H9 (cell line): Measurements from ENCODE around the gene CTSE. TPM values are rescaled to one million over a fixed set of nuclear protein-coding genes. Genes with fewer than 3 reads are reported as not detected.

Experiments
- DNase-seq: peaks from one replicate; pipeline ENCODE4 v3.0.0-alpha.2; 2017
- H2AFZ ChIP-seq: one replicate; pipeline ENCODE4 v1.6.1; 2013; ENCODE audit warnings: mild to moderate bottlenecking, low read length, control low read depth, moderate library complexity
- H2AK5ac ChIP-seq: 2 replicates; pipeline ENCODE4 v1.6.1; 2013; ENCODE audit warnings: low read length, control low read depth, mixed read lengths; ENCODE audit not compliant: insufficient read length
- H2BK120ac ChIP-seq: one replicate; pipeline ENCODE4 v1.6.1; 2013; ENCODE audit warnings: low read depth, mild to moderate bottlenecking, low read length, control low read depth, inconsistent platforms; ENCODE audit not compliant: poor library complexity, severe bottlenecking
- H2BK12ac ChIP-seq: 2 replicates; pipeline ENCODE4 v1.6.1; 2013; ENCODE audit warnings: low read length, control low read depth, mixed read lengths, low read depth; ENCODE audit not compliant: insufficient read length
- H2BK15ac ChIP-seq: 2 replicates; pipeline ENCODE4 v1.6.1; 2013; ENCODE audit warnings: low read depth, low read length, control low read depth
- H2BK20ac ChIP-seq: one replicate; pipeline ENCODE4 v1.6.1; 2013; ENCODE audit warnings: low read depth, mild to moderate bottlenecking, low read length, control low read depth, inconsistent platforms; ENCODE audit not compliant: poor library complexity, severe bottlenecking
- H2BK5ac ChIP-seq: 2 replicates; pipeline ENCODE4 v1.6.1; 2013; ENCODE audit warnings: low read length, control low read depth, mixed read lengths; ENCODE audit not compliant: insufficient read length
- H3K14ac ChIP-seq: 2 replicates; pipeline ENCODE4 v1.6.1; 2013; ENCODE audit warnings: low read length, control low read depth; ENCODE audit not compliant: insufficient read depth
- H3K18ac ChIP-seq: 2 replicates; pipeline ENCODE4 v1.6.1; 2013; ENCODE audit warnings: low read depth, mild to moderate bottlenecking, mixed read lengths, low read length, control low read depth; ENCODE audit not compliant: insufficient read length
- H3K23ac ChIP-seq: 2 replicates; pipeline ENCODE4 v1.6.1; 2013; ENCODE audit warnings: low read length, control low read depth, mixed read lengths, low read depth; ENCODE audit not compliant: insufficient read length
- H3K23me2 ChIP-seq: 2 replicates; pipeline ENCODE4 v1.6.1; 2013; ENCODE audit warnings: low read depth, mild to moderate bottlenecking, mixed read lengths, low read length, control low read depth; ENCODE audit not compliant: insufficient read length, poor library complexity, severe bottlenecking
- H3K27ac ChIP-seq: 2 replicates; pipeline ENCODE4 v1.5.1; 2013; ENCODE audit warnings: low read length, control low read depth, mixed read lengths, low read depth; ENCODE audit not compliant: insufficient read length
- H3K27me3 ChIP-seq: 2 replicates; pipeline ENCODE4 v1.6.1; 2013; ENCODE audit warnings: low read length, control low read depth, inconsistent platforms; ENCODE audit not compliant: insufficient read depth
- H3K4ac ChIP-seq: 2 replicates; pipeline ENCODE4 v1.6.1; 2013; ENCODE audit warnings: low read depth, mild to moderate bottlenecking, control low read depth, inconsistent platforms, low read length, moderate library complexity
- H3K4me1 ChIP-seq: 2 replicates; pipeline ENCODE4 v1.6.1; 2013; ENCODE audit warnings: low read length, control low read depth, inconsistent platforms; ENCODE audit not compliant: insufficient read depth
- H3K4me2 ChIP-seq: 2 replicates; pipeline ENCODE4 v1.6.1; 2013; ENCODE audit warnings: low read length, control low read depth, mixed read lengths; ENCODE audit not compliant: insufficient read length, insufficient read depth
- H3K56ac ChIP-seq: 2 replicates; pipeline ENCODE4 v1.6.1; 2013; ENCODE audit warnings: low read depth, mild to moderate bottlenecking, mixed read lengths, low read length, control low read depth; ENCODE audit not compliant: insufficient read length
- H3K79me1 ChIP-seq: 2 replicates; pipeline ENCODE4 v1.6.1; 2013; ENCODE audit warnings: low read depth, mild to moderate bottlenecking, moderate library complexity, low read length, control low read depth, inconsistent platforms; ENCODE audit not compliant: insufficient read depth, poor library complexity, severe bottlenecking
- H3K79me2 ChIP-seq: 2 replicates; pipeline ENCODE4 v1.6.1; 2013; ENCODE audit warnings: low read length, control low read depth, inconsistent platforms; ENCODE audit not compliant: insufficient read depth
- H3K9ac ChIP-seq: 2 replicates; pipeline ENCODE4 v1.6.1; 2013; ENCODE audit warnings: low read length, control low read depth, mixed read lengths; ENCODE audit not compliant: insufficient read length; ENCODE audit errors: extremely low read depth
- H3K9me3 ChIP-seq: one replicate; pipeline ENCODE4 v1.6.1; 2013; ENCODE audit warnings: low read depth, low read length, inconsistent platforms; ENCODE audit not compliant: control insufficient read depth
- H3T11ph ChIP-seq: one replicate; pipeline ENCODE4 v1.6.1; 2013; ENCODE audit warnings: mild to moderate bottlenecking, low read length, control low read depth, inconsistent platforms
- H4K20me1 ChIP-seq: one replicate; pipeline ENCODE4 v1.6.1; 2013; ENCODE audit not compliant: control insufficient read depth, insufficient read length, insufficient read depth
- H4K5ac ChIP-seq: 2 replicates; pipeline ENCODE4 v1.6.1; 2013; ENCODE audit warnings: low read depth, mild to moderate bottlenecking, mixed read lengths, low read length, control low read depth; ENCODE audit not compliant: insufficient read length
- H4K8ac ChIP-seq: replicated peaks from 2 replicates; pipeline ENCODE4 v1.6.1; 2013; ENCODE audit warnings: low read length, control low read depth, mixed read lengths, low read depth; ENCODE audit not compliant: insufficient read length
- H4K91ac ChIP-seq: 2 replicates; pipeline ENCODE4 v1.6.1; 2013; ENCODE audit warnings: low read depth, mild to moderate bottlenecking, moderate library complexity, mixed read lengths, low read length, control low read depth; ENCODE audit not compliant: insufficient read length
- H3K27ac Mint-ChIP-seq, 3 experiments: 2 replicates in 2 of 3; 3 replicates in 1 of 3; pipeline ENCODE4 v1.8.0; 2020 to 2021; ENCODE audit warnings: mixed read lengths in 3 of 3, mild to moderate bottlenecking in 1 of 3, moderate library complexity in 1 of 3
- H3K27me3 Mint-ChIP-seq: 2 replicates; pipeline ENCODE4 v1.8.0; 2021; ENCODE audit warnings: low read depth, mild to moderate bottlenecking, moderate library complexity, mixed read lengths
- H3K36me3 Mint-ChIP-seq, 3 experiments: 2 replicates in 2 of 3; 3 replicates in 1 of 3; pipeline ENCODE4 v1.8.0; 2020 to 2021; ENCODE audit warnings: low read depth in 3 of 3, mixed read lengths in 3 of 3; ENCODE audit not compliant: insufficient read depth in 1 of 3
- H3K4me1 Mint-ChIP-seq, 2 experiments: 2 replicates each; pipeline ENCODE4 v1.8.0; 2020; ENCODE audit warnings: mixed read lengths in 2 of 2
- H3K4me3 Mint-ChIP-seq, 2 experiments: 2 replicates in 1 of 2; 3 replicates in 1 of 2; pipeline ENCODE4 v1.8.0; 2020 to 2021; ENCODE audit warnings: mild to moderate bottlenecking in 2 of 2, mixed read lengths in 2 of 2, moderate library complexity in 1 of 2
- H3K9me3 Mint-ChIP-seq, 2 experiments: 2 replicates in 1 of 2; 3 replicates in 1 of 2; pipeline ENCODE4 v1.8.0; 2020; ENCODE audit warnings: mild to moderate bottlenecking in 2 of 2, mixed read lengths in 2 of 2, moderate library complexity in 1 of 2
- WGBS: extraction: QIAGEN DNeasy Blood & Tissue Kit; methylation state at CpG from one replicate; pipeline ENCODE4 v1.1.7; 2013; ENCODE audit warnings: missing lambda C conversion rate, low lambda C conversion rate, mixed read lengths; ENCODE audit not compliant: insufficient read length; ENCODE audit errors: extremely low coverage; 5-methylcytosine and 5-hydroxymethylcytosine counted together
- total RNA-seq: library from RNA; stranded (reverse); gene quantifications from 2 replicates; pipeline ENCODE4 v1.2.1, GENCODE V29; 2021
- TF ChIP-seq, protein P1 (sequence below): fragments of 200-600 bp; sonication (generic); conservative IDR thresholded peaks from 3 replicates; pipeline ENCODE4 v1.8.0; 2021; ENCODE audit warnings: antibody characterized with exemption, mild to moderate bottlenecking

CTSE gene
- total RNA-seq, 1 experiment from 2014 or later: not detected

- Histone ChIP-seq H2BK15ac (no peak overlapping the region), H3K4me1 (no peaks in the 10 kb centered on the region), H2BK20ac (no peak overlapping the region), H3K56ac (no peak overlapping the region), H2BK5ac (no peak overlapping the region), H3K79me1 (no peaks in the 10 kb centered on the region), H3K9me3 (no peaks in the 10 kb centered on the region), H3K23me2 (no peaks in the 10 kb centered on the region), H2AK5ac (no peak overlapping the region), H3T11ph (no peak overlapping the region), H4K91ac (no peak overlapping the region), H3K14ac (no peak overlapping the region), H3K79me2 (no peaks in the 10 kb centered on the region), H2BK12ac (no peak overlapping the region), H3K23ac (no peak overlapping the region), H4K8ac (no peak overlapping the region), H3K18ac (no peak overlapping the region), H3K27ac (no peak overlapping the region), H3K9ac (no peak overlapping the region), H3K27me3 (no peaks in the 10 kb centered on the region), H4K20me1 (no peaks in the 10 kb centered on the region), H4K5ac (no peak overlapping the region), H3K4me2 (no peak overlapping the region), H3K4ac (no peak overlapping the region), H2BK120ac (no peak overlapping the region), H2AFZ (no peak overlapping the region)
- TF ChIP-seq, protein P1, sequence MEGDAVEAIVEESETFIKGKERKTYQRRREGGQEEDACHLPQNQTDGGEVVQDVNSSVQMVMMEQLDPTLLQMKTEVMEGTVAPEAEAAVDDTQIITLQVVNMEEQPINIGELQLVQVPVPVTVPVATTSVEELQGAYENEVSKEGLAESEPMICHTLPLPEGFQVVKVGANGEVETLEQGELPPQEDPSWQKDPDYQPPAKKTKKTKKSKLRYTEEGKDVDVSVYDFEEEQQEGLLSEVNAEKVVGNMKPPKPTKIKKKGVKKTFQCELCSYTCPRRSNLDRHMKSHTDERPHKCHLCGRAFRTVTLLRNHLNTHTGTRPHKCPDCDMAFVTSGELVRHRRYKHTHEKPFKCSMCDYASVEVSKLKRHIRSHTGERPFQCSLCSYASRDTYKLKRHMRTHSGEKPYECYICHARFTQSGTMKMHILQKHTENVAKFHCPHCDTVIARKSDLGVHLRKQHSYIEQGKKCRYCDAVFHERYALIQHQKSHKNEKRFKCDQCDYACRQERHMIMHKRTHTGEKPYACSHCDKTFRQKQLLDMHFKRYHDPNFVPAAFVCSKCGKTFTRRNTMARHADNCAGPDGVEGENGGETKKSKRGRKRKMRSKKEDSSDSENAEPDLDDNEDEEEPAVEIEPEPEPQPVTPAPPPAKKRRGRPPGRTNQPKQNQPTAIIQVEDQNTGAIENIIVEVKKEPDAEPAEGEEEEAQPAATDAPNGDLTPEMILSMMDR: no peak
- Mint-ChIP-seq H3K27ac (no peak overlapping the region), H3K36me3 (no peaks in the 10 kb centered on the region), H3K4me3 (no peak overlapping the region), H3K9me3 (no peaks in the 10 kb centered on the region), H3K27me3 (peaks cover 18% of the 10 kb centered on the region), H3K4me1 (peaks cover 6 to 16% of the 10 kb centered on the region in 2 experiments; a peak in 3 of 4 replicates)
- DNase-seq: no peak
- WGBS: no CpG with 5 or more reads among the region's 2 CpGs
These were observed 36.8 kb downstream of the CTSE start for GRCh38 chr1:205986861-205987260.
